G401 (cell line): ENCODE measurements around the gene TMEM273. TPM values are rescaled to one million over a fixed set of nuclear protein-coding genes. Genes with fewer than 3 reads are reported as not detected.

Experiments used
- DNase-seq: peaks from one replicate; pipeline ENCODE4 v3.0.0-alpha.2; 2015; ENCODE audit warnings: low spot score
- in situ Hi-C: cut with HindIII; loops from 2 replicates; pipeline ENCODE4 v1.10.0; 2016; ENCODE audit warnings: low sequenced_read_pairs, mixed read lengths
- total RNA-seq: library from RNA; depleted of rRNA; stranded (reverse); fragments of >200 nt; shearing (Covaris generic); gene quantifications from 2 replicates; pipeline ENCODE4 v1.2.3, GENCODE V29; 2014

The TMEM273 gene
- total RNA-seq, 1 experiment from 2014 or later = not detected

- no peak for DNase-seq
- in situ Hi-C loops = no loop called here
Observed at GRCh38 chr10:49129376-49129775, 58.8 kb downstream of the TMEM273 start.

GRCh38 chr10:49128854-49129253 is 59.3 kb downstream of the TMEM273 start:
- in situ Hi-C loops = no loop called here
- no peak for DNase-seq

GRCh38 chr10:49123981-49124950 is 63.9 kb downstream of the TMEM273 start:
- in situ Hi-C loops = no loop called here
- no peak for DNase-seq

- no peak for DNase-seq
- in situ Hi-C loops = no loop called here
Observed at GRCh38 chr10:49120911-49121310, 67.3 kb downstream of the TMEM273 start.

DNA sequence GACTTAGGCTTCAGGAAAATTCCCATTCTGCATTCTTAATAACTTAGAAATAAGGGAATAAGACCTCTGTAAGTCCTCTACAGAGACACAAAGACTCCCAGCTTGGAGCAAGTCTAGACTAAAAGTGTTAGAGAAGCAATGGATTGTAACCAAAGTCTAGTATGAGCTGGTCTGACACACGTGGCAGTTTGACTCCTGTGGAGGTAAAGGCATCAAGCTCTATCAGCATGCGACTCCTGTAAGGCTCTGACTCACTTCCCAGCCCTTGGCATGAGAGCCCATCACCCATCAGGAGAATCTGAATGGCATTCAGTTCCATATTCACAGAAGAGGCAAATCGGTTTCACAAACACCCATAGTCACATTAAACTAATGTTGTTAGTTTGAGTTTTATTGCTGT is 68.4 kb downstream of the TMEM273 start:
- in situ Hi-C loops = no loop called here

DNA sequence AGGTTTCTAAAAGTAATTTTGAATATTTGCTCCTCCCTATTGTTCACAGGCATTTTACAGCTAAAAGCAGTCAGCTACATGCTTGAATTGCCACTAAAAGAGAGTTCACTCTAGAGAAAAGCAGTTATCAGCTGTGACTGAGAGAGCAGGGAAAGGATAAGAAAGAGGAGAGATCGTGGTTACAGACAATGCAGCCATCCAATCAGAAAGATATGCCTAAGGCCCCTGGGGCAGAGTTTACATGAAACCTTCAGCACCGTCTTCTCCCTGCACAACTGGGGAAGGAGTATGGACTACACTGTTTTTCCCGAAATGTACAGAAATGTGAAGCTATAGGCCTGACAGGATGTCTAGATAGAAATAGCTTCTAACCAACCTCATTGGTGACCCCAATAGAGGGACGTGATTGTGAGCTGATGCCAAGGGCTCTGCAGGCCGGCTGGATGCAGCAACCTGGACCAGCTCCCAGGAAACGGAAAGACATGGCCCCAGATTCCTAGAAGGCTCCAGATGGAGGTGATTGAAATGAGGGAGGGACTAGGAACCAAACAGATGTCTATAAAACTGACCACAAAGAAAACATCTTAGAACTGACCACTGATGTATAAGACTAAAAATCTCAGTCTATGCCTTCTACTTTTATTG is 69.6 kb downstream of the TMEM273 start:
- in situ Hi-C loops = no loop called here
- no peak for DNase-seq

More for the DNA sequence above, 68.4 kb downstream of the TMEM273 start:
- no peak for DNase-seq

GRCh38 chr10:49117376-49118070 is 70.7 kb downstream of the TMEM273 start:
- DNase-seq = peak; percentile 25
- in situ Hi-C loops = no loop called here

DNA sequence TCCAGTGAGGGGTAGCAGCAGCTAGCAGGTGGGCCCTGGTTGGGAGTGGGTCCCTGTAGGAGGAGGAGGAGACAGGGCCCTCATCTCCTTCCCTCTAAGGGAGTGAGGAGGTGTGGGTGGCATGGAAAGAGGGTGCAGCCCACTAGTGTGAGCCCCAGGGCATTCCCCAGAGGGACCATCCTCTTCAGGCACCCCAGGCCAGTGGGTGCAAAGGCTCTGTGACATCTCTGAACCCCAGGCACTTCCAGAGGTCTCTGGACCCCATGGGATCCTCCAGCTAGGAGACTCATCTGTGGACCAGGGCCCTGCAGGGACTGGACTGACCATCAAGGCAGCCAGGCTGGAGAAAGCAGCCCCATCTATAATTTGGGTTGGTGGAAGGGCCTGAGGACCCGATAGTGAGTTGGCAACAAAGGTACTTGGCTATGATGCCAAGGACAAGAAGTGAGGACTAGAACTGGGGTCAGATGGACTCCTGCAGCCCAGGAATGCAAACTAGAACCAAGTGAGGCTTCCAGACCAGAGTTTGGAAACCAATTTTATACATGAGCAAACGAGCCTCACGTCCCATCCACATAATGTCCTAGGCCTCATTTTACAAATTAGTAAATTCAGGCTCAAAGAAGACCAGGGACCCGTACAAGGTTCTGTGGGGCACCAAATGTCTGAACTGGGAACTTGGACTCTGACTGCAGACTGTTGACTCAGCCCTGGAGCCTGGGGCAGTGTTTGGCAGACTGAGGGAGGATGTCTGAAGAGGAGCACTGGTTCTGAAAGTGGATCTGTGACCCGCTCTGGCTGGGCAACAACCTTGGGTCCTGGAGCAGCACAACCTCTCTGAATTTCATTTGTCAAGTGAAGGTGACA is 71.4 kb downstream of the TMEM273 start:
- in situ Hi-C loops = no loop called here
- no peak for DNase-seq

DNA sequence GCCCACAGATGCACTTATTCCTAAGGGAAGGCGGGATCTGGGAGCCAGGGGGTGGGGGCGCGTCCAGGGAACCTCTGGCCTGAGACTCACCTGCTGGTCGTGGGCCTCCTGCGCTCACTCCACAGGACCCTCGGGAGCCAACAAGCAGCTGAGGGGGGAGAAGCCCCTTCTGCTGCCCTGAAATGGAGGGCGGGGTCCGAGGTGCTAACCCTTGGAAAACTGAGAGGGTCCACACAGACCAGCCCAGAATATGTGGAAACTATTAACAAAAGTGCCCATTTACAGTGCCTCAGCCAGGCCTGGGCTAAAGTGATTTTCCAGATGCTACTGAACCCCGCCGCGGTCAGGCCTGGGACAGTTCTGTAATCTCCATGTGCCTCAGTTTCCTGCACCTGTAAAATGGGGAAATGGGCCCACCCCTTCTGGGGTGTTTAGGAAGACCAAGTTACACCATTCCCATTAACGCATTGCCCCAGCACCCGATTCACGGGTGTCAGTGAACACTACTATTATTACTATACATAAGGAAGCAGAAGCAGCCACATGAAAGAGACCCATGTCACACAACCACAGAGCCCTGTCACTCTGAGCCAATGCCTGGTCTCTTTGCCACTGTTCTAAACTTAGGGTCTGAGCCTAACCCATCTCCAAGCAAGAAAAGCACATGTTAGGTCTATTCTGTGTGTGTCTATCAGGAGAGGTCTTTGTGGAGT is 72.2 kb downstream of the TMEM273 start:
- DNase-seq = no peak
- in situ Hi-C loops = no loop called here

DNA sequence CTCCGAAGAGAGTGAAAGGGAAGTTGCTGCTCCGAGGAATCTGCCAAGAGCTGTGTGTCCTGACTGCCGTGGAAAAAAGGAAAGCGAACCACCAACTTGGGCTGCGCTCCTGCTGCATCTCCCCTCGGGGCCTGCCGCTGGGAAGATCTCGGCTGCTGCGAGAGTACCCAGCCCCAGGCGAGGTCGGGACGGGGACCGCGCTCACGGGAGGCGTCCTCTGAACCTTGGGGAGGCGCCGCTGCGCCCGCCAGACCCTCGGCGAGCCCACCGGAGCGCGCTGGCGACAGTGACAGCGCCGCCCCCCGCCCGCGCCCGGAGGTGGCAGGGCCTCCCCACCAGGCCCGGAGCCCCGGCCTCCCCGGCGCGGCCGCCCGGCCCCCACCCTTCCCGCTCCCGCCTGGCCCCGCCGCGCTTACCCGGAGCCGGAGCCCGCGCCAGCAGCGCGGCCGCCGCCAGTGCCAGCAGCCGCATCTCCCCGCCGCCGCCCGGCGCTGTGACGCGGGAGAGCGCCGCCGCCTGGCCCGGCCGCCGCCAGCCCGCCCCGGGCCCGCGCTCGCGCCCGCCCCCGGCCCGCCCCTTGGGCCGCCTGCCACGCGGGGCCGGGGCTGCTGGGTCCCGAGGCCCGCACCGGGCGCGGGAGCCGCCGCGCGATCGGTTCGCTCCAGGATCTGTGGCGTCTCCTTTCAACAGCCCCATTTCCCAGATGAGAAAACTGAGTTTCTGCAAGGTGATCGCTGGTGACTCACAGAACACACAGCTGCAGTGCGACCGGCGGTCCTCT is 73.0 kb downstream of the TMEM273 start, which contains the start of gene VSTM4:
VSTM4 (minus strand) TSS at position 508 of the 781 bp plus-strand sequence; CDS start at position 471, 37 bp downstream.
- DNase-seq = no peak
- in situ Hi-C loops = no loop called here

DNA sequence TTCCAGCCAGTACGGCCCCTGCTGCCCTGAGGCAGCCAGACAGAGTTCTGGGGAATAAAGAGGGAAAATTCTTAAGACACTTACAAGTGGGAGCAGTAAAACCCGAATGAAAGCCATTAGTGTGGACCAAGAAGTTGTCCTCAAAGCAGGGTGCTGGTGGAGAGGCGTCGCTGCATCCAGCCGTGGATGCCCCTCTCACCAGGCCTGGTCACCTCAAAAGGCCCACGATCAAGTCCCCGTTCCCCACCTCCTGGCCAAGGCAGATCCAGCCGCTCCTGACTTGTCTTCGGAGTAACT is 73.5 kb downstream of the TMEM273 start:
- in situ Hi-C loops = no loop called here
- DNase-seq = no peak

DNA sequence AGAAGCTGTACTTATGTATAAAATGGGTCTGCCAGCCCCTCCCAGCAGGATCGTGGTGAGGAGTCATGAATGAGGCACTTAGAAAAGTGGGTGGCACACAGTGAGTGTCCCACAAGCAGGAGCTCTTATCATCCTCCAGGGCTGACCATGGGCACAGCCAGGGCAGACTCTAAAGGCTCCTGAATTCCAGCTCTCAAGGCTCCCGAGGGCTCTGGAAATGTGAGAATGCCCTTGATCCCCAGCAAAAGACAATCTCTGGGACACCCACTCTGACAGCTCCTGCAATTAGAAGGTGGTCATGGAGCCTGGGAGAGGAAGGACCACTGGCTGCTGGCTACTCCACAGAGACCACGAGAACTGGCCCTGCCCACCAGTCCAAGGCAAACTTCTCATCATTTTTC is 74.5 kb downstream of the TMEM273 start:
- no peak for DNase-seq
- in situ Hi-C loops = no loop called here

GRCh38 chr10:49112851-49113250 is 75.3 kb downstream of the TMEM273 start:
- in situ Hi-C loops = no loop called here
- DNase-seq = no peak

- in situ Hi-C loops = no loop called here
- DNase-seq = no peak
Observed at GRCh38 chr10:49112098-49112497, 76.1 kb downstream of the TMEM273 start.

- in situ Hi-C loops = no loop called here
- no peak for DNase-seq
Observed at GRCh38 chr10:49111320-49111698, 76.9 kb downstream of the TMEM273 start.

GRCh38 chr10:49110684-49111319 is 77.4 kb downstream of the TMEM273 start:
- in situ Hi-C loops = no loop called here
- no peak for DNase-seq

- DNase-seq = no peak
- in situ Hi-C loops = no loop called here
Observed at GRCh38 chr10:49109669-49110340, 78.4 kb downstream of the TMEM273 start.
